ENCODE measurements around the gene SLC12A5.

The SLC12A5 gene

DNA sequence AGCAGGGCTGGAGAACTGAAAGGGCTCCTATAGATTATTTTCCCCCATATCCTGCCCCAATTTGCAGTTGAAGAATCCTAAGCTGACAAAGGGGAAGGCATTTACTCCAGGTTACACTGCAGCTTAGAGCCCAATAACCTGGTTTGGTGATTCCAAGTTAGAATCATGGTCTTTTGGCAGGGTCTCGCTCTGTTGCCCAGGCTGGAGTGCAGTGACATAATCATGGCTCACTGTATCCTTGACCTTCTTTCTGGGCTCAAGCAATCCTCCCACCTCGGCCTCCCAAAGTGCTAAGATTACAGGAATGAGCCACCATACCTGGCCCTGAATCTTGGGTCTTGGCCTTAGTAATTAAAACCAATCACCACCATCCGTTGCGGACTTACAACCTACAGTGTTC, 21.3 kb upstream of the SLC12A5 start:
- TF ChIP-seq, protein P1, sequence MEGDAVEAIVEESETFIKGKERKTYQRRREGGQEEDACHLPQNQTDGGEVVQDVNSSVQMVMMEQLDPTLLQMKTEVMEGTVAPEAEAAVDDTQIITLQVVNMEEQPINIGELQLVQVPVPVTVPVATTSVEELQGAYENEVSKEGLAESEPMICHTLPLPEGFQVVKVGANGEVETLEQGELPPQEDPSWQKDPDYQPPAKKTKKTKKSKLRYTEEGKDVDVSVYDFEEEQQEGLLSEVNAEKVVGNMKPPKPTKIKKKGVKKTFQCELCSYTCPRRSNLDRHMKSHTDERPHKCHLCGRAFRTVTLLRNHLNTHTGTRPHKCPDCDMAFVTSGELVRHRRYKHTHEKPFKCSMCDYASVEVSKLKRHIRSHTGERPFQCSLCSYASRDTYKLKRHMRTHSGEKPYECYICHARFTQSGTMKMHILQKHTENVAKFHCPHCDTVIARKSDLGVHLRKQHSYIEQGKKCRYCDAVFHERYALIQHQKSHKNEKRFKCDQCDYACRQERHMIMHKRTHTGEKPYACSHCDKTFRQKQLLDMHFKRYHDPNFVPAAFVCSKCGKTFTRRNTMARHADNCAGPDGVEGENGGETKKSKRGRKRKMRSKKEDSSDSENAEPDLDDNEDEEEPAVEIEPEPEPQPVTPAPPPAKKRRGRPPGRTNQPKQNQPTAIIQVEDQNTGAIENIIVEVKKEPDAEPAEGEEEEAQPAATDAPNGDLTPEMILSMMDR (conservative IDR thresholded peaks at IDR 0.05) = no peak
- H3K27ac ChIP-seq = no peak overlapping the region

DNA sequence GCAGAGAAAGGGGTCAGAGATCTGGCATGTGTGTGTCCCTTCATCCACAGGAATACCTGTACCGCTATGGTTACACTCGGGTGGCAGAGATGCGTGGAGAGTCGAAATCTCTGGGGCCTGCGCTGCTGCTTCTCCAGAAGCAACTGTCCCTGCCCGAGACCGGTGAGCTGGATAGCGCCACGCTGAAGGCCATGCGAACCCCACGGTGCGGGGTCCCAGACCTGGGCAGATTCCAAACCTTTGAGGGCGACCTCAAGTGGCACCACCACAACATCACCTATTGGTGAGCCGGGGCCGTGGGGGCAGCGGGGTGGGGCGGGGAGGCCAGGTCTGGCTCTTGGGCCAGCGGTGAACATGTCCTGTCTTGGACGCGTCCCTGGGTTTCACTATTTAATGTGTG, 19.2 kb upstream of the SLC12A5 start:
- H3K27ac ChIP-seq = no peak overlapping the region
- TF ChIP-seq, protein P1 (conservative IDR thresholded peaks at IDR 0.05) = no peak

DNA sequence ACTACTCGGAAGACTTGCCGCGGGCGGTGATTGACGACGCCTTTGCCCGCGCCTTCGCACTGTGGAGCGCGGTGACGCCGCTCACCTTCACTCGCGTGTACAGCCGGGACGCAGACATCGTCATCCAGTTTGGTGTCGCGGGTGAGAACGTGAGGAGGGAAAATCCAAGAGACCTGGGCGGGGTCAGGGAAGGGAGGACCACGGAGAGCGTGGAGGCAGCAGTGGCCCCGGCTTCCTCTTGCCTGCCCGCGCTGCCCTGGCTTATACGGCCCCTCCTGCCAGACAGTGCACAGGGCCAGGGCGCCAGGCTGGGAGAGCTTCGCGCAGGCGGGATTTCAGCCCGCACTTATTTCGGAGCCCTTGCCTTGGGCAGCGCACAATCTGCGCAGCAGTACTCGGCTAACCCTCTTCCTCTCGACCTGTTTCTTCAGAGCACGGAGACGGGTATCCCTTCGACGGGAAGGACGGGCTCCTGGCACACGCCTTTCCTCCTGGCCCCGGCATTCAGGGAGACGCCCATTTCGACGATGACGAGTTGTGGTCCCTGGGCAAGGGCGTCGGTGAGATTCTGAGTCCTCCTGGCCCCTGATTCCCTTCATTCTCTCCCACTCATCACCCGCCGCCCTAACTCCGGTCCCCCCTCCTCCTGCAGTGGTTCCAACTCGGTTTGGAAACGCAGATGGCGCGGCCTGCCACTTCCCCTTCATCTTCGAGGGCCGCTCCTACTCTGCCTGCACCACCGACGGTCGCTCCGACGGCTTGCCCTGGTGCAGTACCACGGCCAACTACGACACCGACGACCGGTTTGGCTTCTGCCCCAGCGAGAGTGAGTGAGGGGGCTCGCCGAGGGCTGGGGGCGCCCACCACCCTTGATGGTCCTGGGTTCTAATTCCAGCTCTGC, 18.3 kb upstream of the SLC12A5 start:
- no peak overlapping the region for H3K27ac ChIP-seq
- TF ChIP-seq, protein P1 (conservative IDR thresholded peaks at IDR 0.05) = no peak

DNA sequence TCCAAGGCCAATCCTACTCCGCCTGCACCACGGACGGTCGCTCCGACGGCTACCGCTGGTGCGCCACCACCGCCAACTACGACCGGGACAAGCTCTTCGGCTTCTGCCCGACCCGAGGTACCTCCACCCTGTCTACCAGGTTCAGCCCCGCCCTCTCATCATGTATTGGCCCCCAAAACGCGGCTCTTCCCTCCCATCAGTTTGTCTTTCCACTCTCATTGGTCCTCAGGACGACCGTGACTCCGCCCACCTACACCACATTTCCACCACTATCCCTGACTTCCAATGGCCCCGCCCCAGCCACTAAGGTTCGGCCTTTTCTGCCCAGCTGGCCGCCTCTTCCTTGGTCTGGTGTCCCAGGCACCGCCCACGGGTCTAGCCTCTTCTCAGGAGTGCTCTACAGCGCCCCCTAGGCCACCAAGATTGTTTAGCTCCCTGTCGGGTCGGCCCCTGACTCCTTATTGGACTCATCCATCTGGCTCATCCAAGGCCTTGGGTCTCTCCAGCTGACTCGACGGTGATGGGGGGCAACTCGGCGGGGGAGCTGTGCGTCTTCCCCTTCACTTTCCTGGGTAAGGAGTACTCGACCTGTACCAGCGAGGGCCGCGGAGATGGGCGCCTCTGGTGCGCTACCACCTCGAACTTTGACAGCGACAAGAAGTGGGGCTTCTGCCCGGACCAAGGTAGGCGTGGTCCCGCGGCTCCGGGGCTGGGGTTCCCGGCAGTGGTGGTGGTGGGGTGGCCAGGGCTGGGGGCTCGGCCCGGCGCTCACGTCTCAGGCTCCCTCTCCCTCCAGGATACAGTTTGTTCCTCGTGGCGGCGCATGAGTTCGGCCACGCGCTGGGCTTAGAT, 17.2 kb upstream of the SLC12A5 start:
- H3K27ac ChIP-seq = no peak overlapping the region
- TF ChIP-seq, protein P1 (conservative IDR thresholded peaks at IDR 0.05) = peak; percentile 29

DNA sequence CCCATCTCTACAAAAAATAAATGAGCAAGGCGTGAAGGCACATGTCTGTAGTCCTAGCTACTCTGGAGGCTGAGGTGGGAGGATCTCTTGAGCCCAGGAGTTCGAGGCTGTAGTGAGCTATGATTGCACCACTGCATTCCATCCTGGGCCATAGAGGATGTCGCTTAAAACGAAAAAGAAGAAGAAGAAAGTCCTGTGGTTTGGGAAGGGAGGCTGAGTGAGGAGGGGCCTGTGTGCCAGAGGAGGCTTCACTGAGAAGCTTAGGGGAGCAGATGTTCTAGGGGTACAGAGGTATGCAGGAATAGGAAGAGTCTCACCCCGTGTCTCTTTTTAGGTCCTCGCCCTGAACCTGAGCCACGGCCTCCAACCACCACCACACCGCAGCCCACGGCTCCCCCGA, 16.1 kb upstream of the SLC12A5 start:
- TF ChIP-seq, protein P1 (conservative IDR thresholded peaks at IDR 0.05) = no peak
- no peak overlapping the region for H3K27ac ChIP-seq

DNA sequence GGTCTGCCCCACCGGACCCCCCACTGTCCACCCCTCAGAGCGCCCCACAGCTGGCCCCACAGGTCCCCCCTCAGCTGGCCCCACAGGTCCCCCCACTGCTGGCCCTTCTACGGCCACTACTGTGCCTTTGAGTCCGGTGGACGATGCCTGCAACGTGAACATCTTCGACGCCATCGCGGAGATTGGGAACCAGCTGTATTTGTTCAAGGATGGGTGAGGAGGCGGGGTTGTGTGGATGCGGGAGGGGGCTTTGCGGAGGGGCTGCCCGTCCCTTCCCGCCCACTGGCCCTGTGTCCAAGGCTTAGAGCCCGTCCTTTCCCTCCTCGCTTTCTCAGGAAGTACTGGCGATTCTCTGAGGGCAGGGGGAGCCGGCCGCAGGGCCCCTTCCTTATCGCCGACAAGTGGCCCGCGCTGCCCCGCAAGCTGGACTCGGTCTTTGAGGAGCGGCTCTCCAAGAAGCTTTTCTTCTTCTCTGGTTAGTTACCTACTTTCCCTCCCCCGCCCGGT, 15.6 kb upstream of the SLC12A5 start:
- H3K27ac ChIP-seq = no peak overlapping the region
- TF ChIP-seq, protein P1 (conservative IDR thresholded peaks at IDR 0.05) = no peak
